Body of pancreas (tissue), 4 donors: Measurements from ENCODE around the gene ACOT6. TPM values are rescaled to one million over a fixed set of nuclear protein-coding genes. Genes with fewer than 3 reads are reported as not detected.
A peak's percentile ranks its signal among the peaks of the same experiment; 100 is the strongest.
"Not testable (repeated sequence)": the region's sequence is repeated elsewhere in the genome, so short reads cannot be mapped to it uniquely, and the experiment has no call there.

Experiments used
- ATAC-seq: fragments of 150-250 bp; one replicate; pipeline ENCODE4 v1.9.1; 2016
- DNase-seq, 4 donors: peaks; one replicate each; pipeline ENCODE4 v3.0.0-alpha.2; 2019
- H3K27ac ChIP-seq, 4 donors: fragments of 200-600 bp; sonication (generic); 1 replicate in 3 of 4; 2 replicates in 1 of 4; pipeline versions ENCODE4 v1.5.1 to v1.6.1; 2016 to 2019; ENCODE audit warnings: mild to moderate bottlenecking in 1 of 4, mixed read lengths in 1 of 4, moderate library complexity in 1 of 4
- H3K27me3 ChIP-seq, 2 donors: fragments of 200-600 bp; sonication (generic); one replicate each; pipeline ENCODE4 v1.6.0; 2016; ENCODE audit warnings: mild to moderate bottlenecking in 1 of 2
- H3K36me3 ChIP-seq, 2 donors: fragments of 200-600 bp; sonication (generic); replicated peaks in 1 of 2; 2 replicates each; pipeline ENCODE4 v1.5.1; 2016; ENCODE audit warnings: low read depth in 2 of 2; ENCODE audit not compliant: insufficient read depth in 1 of 2
- H3K4me1 ChIP-seq: fragments of 200-600 bp; sonication (generic); one replicate; pipeline ENCODE4 v1.6.0; 2016
- H3K4me3 ChIP-seq, 2 donors: fragments of 200-600 bp; sonication (generic); 1 replicate in 1 of 2; 2 replicates in 1 of 2; pipeline ENCODE4 v1.5.1; 2016 to 2019
- H3K9me3 ChIP-seq, 3 donors: fragments of 200-600 bp; sonication (generic); 1 replicate in 2 of 3; 2 replicates in 1 of 3; pipeline ENCODE4 v1.5.1; 2016
- CTCF ChIP-seq, 7 experiments: fragments of 450-650 bp in 4 of 7; fragments of 200-600 bp in 3 of 7; sonication (generic) in 3 of 7; IDR thresholded peaks; one replicate each; pipeline ENCODE4 v1.5.1; 2016 to 2019; ENCODE audit warnings: antibody characterized with exemption in 7 of 7
- POLR2A ChIP-seq, 3 donors: fragments of 450-650 bp; IDR thresholded peaks; one replicate each; pipeline ENCODE4 v1.6.1; 2016; ENCODE audit warnings: antibody characterized with exemption in 3 of 3, mild to moderate bottlenecking in 2 of 3
- WGBS, 2 donors: methylation state at CpG; one replicate each; pipeline ENCODE4 v1.1.5; 2017; 5-methylcytosine and 5-hydroxymethylcytosine counted together
- intact Hi-C: fragments of 100-400 bp; cut with DNase I; formaldehyde crosslinking; loops from one replicate; pipeline ENCODE4 v1.15.1; 2023
- total RNA-seq, 2 donors: library from RNA; depleted of rRNA; stranded (reverse); fragments of >200 nt; gene quantifications; one replicate each; pipeline ENCODE4 v1.1.0, GENCODE V29; 2016

The ACOT6 gene
- total RNA-seq, 2 donors from 2014 or later: not detected

- no peak for ATAC-seq
- intact Hi-C loops: no loop called here
- TF ChIP-seq POLR2A (IDR thresholded peaks at IDR 0.05) (no peak), CTCF (IDR thresholded peaks at IDR 0.05) (no peak)
These were observed 14.8 kb downstream of the ACOT6 start for GRCh38 chr14:73627151-73627558.

GRCh38 chr14:73630009-73630780, 17.9 kb downstream of the ACOT6 start:
- TF ChIP-seq CTCF (IDR thresholded peaks at IDR 0.05) (no peak), POLR2A (IDR thresholded peaks at IDR 0.05) (no peak)
- no peak overlapping the region for H3K27ac ChIP-seq
- H3K27me3 ChIP-seq: no peaks in the 10 kb centered on the region
- DNase-seq (no peak), ATAC-seq (no peak)
- WGBS, 2 donors: 86 to 88% methylated on average over 10 of the region's 10 CpGs
- no peaks in the 10 kb centered on the region for H3K9me3 ChIP-seq
- no peak overlapping the region for H3K4me3 ChIP-seq
- no peaks in the 10 kb centered on the region for H3K36me3 ChIP-seq
- peaks cover 16% of the 10 kb centered on the region for H3K4me1 ChIP-seq
- intact Hi-C loops: loop anchor here (10.0 kb wide), 1 partner anchor 115 kb away; no protein-coding TSS in a partner anchor

More at GRCh38 chr14:73627151-73627558, 14.8 kb downstream of the ACOT6 start:
- WGBS, 2 donors: 85 to 94% methylated on average over 2 of the region's 2 CpGs
- Histone ChIP-seq H3K36me3 (no peaks in the 10 kb centered on the region), H3K4me1 (no peaks in the 10 kb centered on the region), H3K4me3 (no peak overlapping the region), H3K9me3 (no peaks in the 10 kb centered on the region), H3K27ac (no peak overlapping the region), H3K27me3 (no peaks in the 10 kb centered on the region)
- DNase-seq: no peak

- Histone ChIP-seq H3K9me3 (no peaks in the 10 kb centered on the region), H3K27ac (peak overlapping the region in 3 of 4 donors; percentile 8 to 61 (median 39)), H3K27me3 (no peaks in the 10 kb centered on the region), H3K4me1 (peaks cover 16% of the 10 kb centered on the region), H3K4me3 (peak overlapping the region; percentile 2 to 67), H3K36me3 (no peaks in the 10 kb centered on the region)
- 16 to 17% methylated on average over 27 to 36 of the region's 44 CpGs for WGBS, 2 donors
- peak; percentile 60 to 71 (median 68) for DNase-seq
- peak; percentile 81 to 92 (median 87) for TF ChIP-seq CTCF (IDR thresholded peaks at IDR 0.05)
- no peak for TF ChIP-seq POLR2A (IDR thresholded peaks at IDR 0.05)
- ATAC-seq: peak; percentile 83
- intact Hi-C loops: loop anchor here (10.0 kb wide), 1 partner anchor 119 kb away; no protein-coding TSS in a partner anchor
These were observed 21.0 kb downstream of the ACOT6 start for GRCh38 chr14:73633116-73634010.

- intact Hi-C loops: loop anchor here (10.0 kb wide), 1 partner anchor 119 kb away; no protein-coding TSS in a partner anchor
- TF ChIP-seq CTCF (IDR thresholded peaks at IDR 0.05) (peak in 4 of 7 experiments; percentile 18 to 48 (median 27)), POLR2A (IDR thresholded peaks at IDR 0.05) (peak in 1 of 3 donors; percentile 8)
- 7 to 27% methylated on average over 7 to 46 of the region's 53 CpGs for WGBS, 2 donors
- H3K27ac ChIP-seq: peak overlapping the region in 3 of 4 donors; percentile 8 to 61 (median 39)
- H3K4me1 ChIP-seq: peaks cover 16% of the 10 kb centered on the region
- H3K36me3 ChIP-seq: no peaks in the 10 kb centered on the region
- ATAC-seq: peak; percentile 77
- H3K9me3 ChIP-seq: no peaks in the 10 kb centered on the region
- no peaks in the 10 kb centered on the region for H3K27me3 ChIP-seq
- DNase-seq: peak; percentile 32 to 69 (median 43)
- peak overlapping the region; percentile 2 to 67 for H3K4me3 ChIP-seq
These were observed 21.9 kb downstream of the ACOT6 start for GRCh38 chr14:73634011-73634833.

- not testable (repeated sequence) for H3K4me3 ChIP-seq, H3K27me3 ChIP-seq, H3K36me3 ChIP-seq, ATAC-seq, DNase-seq, H3K9me3 ChIP-seq, H3K27ac ChIP-seq
- intact Hi-C loops: loop anchor here (10.0 kb wide), 1 partner anchor 122 kb away; no protein-coding TSS in a partner anchor
- H3K4me1 ChIP-seq: peaks cover 16% of the 10 kb centered on the region
- WGBS, 2 donors: 70 to 77% methylated on average over 10 of the region's 10 CpGs
These were observed 24.0 kb downstream of the ACOT6 start for GRCh38 chr14:73636355-73636754.
